Fibroblast of skin of abdomen (primary cell): ENCODE measurements around the gene IL16.

Experiments used
- DNase-seq: peaks from one replicate; pipeline ENCODE4 v3.0.0-alpha.2; 2013

The IL16 gene

GRCh38 chr15:81296673-81297072, 100.0 kb downstream of the IL16 start:
- DNase-seq = no peak

- peak; percentile 26 for DNase-seq
Measured at GRCh38 chr15:81297147-81297572, 100.5 kb downstream of the IL16 start.

- no peak for DNase-seq
Measured at GRCh38 chr15:81297603-81298575, 101.2 kb downstream of the IL16 start.

GRCh38 chr15:81298611-81299010, 101.9 kb downstream of the IL16 start:
- DNase-seq = no peak

DNA sequence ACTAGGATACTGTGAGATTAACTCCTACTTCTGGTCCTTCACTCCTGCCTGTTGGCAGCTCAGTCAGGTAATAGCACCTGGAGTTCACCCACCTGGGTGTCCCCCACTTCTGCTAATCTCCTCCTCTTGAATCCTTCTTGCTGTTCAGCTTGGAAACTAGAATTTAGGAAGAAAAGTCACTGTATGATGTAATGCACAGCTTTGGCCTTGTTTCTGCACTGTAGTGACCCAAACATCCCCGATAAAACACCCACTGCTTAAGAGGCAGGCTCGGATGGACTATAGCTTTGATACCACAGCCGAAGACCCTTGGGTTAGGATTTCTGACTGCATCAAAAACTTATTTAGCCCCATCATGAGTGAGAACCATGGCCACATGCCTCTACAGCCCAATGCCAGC, 102.5 kb downstream of the IL16 start:
- no peak for DNase-seq

- DNase-seq = no peak
Measured at GRCh38 chr15:81299630-81300273, 103.1 kb downstream of the IL16 start.

DNA sequence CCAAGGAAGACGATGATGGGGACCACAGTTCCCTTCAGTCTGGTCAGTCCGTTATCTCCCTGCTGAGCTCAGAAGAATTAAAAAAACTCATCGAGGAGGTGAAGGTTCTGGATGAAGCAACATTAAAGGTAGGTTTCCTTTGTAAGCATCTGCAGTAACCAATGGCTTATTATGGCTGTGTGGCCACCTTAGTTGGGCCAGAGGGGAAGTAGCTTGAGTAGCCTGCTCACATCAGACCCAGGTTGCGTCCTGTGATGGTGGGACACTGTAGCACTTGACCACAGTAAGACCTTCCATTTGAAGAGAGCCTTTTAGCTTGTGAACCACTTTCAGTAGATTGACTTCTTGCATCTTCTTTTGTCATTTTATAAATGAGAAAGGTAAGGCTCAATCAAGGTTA, 104.7 kb downstream of the IL16 start:
- no peak for DNase-seq

DNA sequence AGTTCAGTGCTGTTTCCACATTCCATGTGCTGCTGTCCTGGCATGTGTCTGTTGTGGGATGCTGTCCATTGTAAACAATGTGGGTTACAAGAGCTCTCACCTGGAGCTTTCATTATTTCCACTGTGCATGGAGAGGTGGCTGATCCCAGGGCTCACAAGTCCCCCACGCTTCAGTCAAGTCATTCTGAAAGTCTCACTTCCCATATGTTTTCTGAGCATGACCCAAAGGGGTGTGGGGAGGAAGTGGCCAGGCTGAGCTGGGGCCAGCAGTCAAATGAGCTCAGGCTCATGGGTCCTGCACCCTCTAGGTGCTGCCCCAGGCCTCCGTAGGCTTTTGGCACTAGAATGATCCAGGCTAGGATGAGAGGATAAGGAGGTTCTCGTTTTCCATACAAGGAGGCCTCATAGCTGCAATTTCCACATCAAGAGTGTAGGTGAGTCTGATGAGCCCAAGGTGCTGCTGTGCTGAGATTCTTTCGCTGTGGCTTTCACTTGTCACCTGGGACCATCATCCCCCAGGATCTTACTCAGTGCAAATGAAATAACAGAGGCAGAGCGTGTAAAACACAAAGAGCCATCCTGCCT, 105.2 kb downstream of the IL16 start:
- DNase-seq = no peak

- no peak for DNase-seq
Measured at GRCh38 chr15:81302701-81303109, 106.0 kb downstream of the IL16 start.

GRCh38 chr15:81303244-81304225, 106.9 kb downstream of the IL16 start:
- DNase-seq = no peak

DNA sequence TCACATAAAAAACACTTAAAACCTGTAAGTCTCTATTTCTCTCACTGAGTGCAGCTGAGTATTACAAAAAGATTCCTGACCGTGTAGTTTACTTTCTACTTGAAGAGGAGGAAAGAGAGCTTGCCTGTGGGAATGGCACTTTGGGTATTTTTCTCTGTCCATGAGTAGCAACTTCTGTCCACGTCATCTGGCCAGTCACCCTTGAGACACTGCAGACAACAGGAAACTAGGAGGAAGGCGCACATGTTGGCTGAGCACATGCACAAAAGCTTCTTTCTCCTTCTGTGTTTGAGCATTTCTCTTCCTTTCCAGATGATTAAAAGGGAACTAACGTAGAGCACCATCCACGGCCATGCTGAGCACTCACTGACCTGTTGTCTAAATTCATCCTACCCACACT, 107.5 kb downstream of the IL16 start:
- DNase-seq = peak; percentile 56

- DNase-seq = no peak
Measured at GRCh38 chr15:81308260-81308659, 111.6 kb downstream of the IL16 start.

- DNase-seq = no peak
Measured at GRCh38 chr15:81309647-81310450, 113.2 kb downstream of the IL16 start.

DNA sequence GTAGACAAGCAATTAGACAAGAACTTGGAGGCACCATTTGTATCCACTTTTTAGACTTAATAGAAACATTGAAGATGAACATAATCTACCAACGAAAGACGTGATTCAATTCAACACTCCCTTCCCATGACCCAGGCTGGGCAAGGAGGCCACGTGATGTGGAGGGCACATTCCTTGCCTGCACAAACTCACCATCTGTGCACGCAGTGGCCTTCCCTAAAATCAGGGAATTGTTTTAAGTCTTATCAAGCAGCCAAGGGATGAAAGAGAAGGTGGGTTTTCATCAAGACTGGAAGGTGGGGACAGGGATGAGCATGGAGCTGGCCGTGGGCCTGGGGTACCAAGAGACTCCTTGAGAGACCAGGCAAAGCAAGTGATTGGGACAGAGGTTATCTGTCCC, 113.8 kb downstream of the IL16 start:
- DNase-seq = no peak

DNA sequence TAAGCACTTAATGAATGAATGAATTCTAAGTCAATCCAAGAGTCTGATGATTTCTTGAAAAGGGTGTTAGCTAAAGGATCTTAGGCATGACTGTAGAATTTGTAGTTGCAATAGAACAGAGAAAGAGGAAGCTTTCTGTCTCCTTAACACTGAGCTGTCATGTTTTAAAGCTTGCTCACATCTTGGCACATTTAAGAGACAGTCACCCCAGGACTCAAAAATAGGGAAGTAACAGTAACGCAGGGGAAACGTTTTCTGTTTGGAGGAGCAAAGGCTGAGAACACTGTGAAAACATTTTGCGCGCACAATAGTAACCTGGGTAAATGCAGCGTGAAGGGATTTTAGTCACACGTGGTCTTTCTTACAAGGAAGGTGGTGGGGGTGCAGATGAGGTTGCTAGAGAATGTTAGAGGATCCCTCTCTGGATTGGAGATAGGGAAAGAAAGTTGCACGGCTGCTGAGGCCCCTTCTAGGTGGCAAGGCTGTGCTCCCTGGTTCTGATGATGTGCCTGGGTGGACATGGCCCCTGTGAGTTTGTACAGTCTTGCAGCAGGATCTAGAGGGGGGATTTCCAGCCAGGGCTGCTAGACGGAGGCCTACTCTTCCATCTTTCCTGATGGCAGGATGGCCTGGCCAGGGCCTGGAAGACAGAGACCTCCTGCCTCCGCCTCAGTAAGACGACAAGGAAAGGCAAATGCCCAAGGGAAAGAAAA, 115.2 kb downstream of the IL16 start:
- DNase-seq = peak; percentile 27

GRCh38 chr15:81312790-81313543, 116.3 kb downstream of the IL16 start:
- DNase-seq = peak; percentile 96

DNA sequence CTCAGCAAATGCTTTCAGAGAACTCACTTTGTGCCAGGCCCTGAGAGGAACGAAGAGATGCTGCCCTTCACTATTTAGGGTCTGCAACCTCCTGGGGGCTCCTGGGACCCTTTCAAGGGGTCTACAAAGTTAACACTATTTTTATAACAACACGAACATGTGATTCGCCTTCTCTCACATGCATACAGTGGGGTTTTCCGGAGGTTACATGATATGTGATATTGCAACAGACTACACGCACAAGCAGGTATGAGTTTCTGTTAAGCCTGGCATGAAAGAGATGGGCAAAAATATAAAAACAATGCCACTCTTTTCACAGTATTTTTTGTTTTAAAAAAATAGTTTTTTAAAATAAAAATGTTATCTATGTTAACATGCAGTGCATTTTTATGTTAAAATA, 117.0 kb downstream of the IL16 start:
- no peak for DNase-seq

DNA sequence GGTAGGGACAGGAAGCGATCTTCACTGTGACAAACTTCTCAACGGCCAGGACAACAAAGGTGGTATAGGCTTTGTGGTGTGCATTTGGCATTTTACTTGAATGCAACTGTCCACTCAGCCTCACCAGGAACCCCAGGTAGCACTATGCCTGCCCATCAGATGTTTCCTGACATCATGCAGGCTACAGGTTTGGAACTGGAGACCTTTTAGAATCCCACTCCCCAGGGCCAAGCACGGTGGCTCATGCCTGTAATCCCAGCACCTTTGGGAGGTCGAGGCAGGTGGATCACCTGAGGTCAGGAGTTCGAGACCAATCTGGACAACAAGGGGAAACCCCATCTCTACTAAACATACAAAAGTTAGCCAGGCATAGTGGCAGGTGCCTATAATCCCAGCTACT, 117.7 kb downstream of the IL16 start:
- no peak for DNase-seq

DNA sequence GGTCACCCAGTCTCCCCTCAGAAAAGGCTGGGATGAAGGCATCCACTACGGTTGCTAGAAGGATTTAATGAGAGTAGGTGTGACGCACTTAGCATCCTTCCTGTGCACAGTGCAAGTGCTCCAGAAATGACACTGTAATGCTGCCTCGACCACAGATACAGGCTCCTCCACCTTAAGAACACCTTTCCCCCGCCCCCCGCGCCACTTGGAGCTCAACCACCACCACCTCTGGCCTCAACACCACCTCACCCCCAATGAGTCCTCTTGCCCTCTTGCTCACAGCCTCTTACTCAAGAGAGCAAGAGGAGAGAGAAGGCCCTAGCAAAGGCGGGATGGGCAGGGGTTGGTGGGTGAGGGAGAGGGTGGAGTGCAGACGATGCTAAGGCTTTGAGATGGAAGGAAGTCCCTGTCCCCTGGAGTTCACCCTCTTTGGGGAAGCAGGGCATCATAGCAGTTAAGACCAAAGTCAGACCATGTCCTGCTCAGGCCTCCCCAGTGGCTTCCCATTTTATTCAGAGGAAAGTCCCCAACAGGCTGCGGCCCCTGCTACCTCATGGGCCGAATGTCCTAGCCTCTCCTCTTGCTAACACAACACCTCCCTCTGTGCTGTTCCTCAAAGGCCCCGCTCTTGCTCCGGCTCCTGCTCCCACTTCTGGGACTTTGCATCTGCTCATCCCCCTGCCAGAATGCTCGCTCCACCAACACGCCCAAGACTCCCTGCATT, 118.9 kb downstream of the IL16 start:
- no peak for DNase-seq
